ENCODE data around the gene SPIRE1.
A peak's percentile ranks its signal among the peaks of the same experiment; 100 is the strongest.
"Not testable (repeated sequence)": the region's sequence is repeated elsewhere in the genome, so short reads cannot be mapped to it uniquely, and the experiment has no call there.

Gene SPIRE1

DNA sequence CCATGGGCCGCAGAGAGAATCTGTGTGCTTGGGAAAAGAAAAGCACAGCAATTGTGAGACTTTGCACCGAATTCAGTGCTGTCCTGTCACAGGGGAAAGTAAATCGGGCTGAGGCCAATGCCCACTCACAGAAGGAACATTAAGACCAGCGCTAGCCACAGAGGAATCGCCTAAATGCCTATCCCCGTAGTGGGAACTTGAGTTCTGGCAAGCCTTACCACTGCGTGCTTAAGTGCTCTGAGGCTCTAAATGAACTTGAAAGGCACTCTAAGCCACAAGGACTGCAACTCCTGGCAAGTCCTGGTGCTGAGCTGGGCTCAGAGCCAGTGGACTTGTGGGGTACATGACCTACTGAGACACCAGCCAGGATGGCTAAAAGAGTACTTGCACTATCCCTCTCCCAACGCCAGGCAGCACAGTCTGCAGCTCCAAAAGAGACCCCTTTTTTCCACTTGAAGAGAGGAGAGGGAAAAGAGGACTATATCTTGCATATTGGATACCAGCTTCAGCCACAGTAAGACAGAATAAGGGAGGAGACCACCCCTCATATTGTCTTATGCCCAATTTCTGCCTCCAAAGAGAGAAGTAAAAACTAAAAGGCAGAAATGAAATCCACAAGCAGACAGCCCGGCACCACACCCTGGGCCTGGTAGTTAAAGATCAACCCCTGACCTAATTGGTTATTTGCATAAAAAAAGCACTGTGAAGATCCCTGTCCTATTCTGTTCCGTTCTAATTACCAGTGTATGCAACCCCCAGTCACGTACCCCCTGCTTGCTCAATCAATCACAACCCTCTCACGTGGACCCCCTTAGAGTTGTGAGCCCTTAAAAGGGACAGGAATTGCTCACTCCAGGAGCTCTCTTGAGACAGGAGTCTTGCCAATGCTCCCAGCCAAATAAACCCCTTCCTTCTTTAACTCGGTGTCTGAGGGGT, 105.7 kb downstream of the SPIRE1 start:
- not testable (repeated sequence) for DNase-seq

DNA sequence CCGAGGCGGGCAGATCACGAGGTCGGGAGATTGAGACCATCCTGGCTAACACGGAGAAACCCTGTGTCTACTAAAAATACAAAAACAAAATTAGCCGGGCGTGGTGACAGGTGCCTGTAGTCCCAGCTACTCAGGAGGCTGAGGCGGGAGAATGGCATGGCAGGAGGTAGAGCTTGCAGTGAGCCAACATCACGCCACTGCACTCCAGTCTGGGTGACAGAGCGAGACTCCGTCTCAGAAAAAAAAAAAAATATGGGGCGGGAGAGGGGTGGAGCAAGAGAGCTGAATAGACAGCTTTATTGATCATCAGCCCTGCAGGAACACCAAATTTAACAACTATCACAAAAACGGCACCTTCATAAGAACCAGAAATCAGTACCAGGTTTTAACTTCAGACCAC, 106.4 kb downstream of the SPIRE1 start:
- not testable (repeated sequence) for DNase-seq

DNA sequence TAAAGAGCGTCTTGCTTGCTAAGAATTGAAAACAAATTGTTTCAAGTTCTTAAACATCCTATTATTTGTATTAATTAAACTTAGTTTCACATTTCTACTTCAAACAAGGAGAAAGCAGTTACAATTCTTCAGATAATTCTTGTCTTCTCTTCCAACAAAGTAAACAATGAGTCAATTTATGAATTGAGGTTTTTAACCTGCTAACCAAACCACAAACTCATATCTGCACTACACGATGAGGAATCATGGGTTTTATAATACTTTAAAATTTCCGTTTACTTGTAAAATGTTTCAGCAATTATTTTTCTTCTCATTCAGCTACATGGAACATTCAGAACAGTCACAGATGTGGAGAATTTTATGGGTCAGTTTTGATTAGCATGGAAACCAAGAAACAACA, 114.2 kb downstream of the SPIRE1 start:
- no peak for DNase-seq

DNA sequence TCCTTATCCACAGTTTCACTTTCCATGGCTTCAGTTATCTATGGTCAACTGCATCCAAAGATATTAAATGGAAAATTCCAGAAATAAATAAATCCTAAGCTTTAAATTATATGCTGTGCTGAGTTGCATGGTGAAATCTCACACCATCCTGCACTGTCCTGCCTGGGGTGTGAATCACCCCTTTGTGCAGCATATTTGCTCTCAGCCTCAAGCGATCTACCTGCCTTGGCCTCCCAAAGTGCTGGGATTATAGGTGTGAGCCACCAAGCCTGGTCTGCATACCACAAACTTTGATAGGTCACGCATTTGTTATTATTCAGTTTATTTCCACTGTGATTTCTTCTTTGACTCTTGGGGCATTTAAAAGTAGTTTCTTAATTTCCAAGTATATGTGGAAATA, 117.2 kb downstream of the SPIRE1 start:
- DNase-seq: no peak

DNA sequence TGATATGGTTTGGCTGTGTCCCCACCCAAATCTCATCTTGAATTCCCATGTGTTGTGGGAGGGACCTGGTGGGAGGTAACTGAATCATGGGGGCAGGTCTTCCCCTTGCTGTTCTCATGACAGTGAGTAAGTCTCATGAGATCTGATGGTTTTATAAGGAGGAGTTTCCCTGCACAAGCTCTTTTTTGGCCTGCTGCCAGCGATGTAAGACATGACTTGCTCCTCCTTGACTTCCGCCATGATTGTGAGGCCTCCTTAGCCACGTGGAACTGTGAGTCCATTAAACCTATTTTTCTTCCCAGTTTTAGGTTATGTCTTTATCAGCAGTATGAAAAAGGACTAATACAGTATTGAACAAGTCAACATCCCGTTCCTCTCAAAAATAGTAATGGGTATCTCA, 118.7 kb downstream of the SPIRE1 start:
- DNase-seq: peak; percentile 28

DNA sequence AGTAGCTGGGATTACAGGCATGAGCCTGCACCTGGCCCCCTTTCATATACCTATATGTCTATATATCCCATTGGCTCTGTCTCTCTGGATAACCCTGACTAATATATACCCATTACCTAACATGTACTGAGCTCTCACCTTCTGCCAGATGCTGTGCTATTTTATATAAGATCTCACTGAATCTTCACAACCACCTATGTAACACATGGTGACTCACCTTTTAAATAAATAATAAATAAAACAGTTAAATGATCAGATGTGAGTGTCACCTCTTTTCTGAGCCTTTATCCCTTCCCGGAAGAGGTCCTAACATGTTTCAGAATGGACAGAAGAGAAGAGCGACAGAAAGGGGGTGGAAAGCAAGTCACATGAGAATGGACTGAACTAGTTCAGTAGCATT, 123.1 kb downstream of the SPIRE1 start:
- DNase-seq: no peak

DNA sequence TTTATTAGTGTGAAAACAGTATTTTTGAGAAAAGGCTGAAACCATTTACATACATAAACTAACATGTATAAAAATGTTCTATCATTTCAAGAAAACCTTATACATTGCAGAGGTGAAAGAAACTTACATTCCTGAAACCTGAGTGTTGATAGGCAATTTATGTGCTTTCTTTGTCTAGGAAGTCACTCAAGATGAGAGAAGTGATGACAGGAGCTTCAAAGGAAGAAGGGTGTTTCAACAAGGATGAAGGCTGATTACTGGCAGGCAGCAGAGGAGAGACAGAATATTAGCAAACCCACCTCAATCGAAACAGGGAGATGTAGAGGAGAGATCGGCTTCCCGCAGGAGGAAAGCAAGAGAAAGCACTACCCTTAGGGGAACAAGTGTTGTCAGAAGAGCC, 125.2 kb downstream of the SPIRE1 start:
- no peak for DNase-seq

DNA sequence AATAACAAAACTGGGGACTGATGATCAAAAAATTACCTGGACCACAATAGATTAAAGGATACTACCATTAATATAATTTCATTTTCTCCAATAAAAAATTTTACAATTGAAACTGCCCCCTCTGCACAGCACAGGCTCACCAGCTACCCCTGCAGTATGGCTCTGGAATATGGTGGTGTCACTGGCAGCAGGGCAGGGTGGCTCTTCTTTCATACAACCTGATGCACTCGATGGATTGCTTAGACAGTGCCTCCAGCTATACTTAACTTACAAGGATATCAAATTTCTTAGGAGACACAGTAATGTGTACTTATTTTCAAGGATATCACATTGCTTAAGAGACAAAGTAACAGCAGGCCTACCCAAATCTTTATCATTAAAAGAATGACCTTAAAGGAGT, 126.2 kb downstream of the SPIRE1 start:
- no peak for DNase-seq

DNA sequence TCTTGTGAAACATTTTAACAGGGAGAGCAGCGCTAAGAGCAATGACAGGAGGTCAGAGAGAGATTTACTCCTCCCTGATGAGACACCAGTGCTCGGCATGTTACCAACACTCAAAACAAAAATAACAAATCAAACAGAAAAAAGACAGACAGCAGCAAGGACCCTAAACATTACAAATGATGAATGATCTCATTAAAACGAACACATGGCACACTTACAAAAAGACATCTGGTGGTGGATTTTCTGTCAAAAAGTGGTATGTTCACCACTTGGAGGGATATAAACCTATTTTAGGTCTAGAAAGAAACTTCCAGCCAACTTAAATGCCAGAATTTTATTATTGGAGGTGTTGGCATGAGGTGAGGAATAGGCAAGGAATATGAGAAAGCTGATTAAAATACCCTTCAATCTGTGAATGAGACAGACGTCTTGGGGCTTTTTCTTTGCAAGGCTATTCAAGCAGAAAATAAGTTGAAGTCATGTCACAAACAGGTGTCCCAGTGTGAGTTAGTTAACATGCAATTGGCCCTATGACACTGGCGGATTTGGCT, 137.4 kb downstream of the SPIRE1 start:
- no peak for DNase-seq

DNA sequence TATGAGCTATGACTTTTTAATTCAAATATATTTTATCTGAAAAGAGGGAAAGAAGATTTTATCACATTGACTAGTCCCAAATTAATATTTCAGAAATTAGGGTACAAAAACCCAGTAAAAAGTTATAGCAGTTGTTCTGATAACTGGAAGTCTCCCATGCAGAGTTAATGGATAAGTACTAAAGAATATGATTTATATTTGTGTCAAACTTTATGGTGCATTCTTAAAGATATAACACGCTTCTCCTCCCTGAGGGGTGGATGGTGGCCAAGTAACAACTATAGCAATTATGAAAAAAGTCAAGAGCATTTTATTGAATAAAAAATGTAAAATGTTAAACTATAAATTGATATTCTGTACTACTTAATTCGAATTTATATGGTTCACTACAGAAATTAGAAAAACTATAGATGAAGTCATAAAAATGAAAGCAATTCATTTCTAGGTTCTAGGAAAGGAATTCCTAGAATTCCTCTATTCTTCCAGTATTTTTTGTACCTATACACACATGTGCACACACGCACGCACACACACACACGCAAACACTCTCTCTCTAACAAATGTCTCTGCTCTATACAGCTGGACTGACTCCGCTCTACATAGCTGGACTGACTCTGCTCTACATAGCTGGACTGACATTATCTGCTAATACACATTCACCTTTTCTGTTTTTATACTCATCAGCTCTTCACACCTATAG, 138.9 kb downstream of the SPIRE1 start:
- no peak for DNase-seq

DNA sequence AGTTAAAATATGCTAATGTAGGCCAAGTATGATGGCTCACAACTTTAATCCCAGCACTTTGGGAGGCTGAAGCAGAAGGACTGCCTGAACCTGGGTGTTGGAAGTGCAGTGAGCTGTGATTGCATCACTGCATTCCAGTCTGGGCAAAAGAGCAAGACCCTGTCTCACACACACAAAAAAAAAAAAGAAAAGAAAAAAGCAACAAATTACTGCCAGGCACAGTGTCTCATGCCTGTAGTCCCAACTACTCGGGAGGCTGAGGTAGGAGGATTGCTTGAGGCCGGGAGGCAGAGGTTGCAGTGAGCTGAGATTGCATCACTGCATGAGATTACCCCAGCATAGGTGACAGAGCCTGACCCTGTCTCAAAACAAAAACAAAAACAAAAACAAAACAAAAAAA, 139.6 kb downstream of the SPIRE1 start:
- no peak for DNase-seq

DNA sequence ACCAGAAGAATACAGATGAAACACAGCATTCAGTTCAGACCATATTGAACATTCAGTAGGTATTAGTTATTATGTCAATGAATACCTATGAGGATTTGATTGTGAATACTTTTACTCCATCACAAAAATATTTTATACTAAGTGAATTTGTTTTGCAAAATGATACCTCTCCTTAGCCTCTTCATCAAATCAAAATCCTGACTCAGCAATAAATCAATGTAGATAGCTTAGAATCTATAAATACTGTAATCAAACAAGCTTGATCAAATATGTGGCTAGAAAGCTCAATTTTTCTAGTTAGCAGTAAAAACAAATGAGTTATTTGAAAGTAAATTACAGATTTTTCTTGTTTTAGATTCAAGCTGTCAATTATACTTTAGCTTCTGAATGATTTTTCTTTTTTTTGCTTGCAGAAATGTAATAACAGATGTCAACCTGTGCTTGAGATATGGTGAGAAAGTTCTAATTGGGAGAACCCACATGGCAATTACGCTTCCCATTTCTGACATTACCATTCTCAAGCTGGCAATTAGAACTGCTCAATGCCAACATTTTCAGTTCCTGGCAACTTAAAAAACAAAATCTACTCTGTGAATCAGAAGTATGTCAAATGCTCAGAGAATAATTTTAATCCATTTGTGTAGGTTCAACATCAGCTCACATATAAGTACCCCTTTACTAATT, 140.6 kb downstream of the SPIRE1 start:
- DNase-seq: no peak

DNA sequence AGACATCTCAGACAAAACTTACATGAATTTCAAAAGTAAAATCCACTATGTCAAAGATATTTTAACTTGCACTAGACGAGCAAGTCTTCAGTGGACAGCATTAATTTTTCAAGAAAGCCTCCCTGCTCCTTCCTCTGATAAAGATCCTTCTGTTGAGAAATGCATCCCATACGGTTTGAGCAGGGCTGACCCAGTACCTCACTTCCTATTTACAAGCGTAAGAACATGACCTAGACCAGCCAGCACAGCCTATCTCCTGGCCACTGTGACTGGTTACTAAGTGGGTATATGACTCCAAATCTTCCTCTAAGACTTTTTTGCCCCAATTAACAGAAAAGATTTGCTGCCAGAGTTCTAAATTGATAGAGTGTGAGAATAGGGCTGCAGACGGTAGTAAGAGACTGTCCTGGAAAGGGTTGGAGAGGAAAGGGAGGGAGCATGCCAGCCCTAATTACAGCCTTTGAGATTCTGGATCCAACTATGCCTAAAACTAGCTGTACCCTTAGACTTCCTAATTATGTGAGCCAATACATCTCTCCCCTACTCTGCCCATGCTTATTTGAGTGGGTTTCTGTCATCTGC, 141.8 kb downstream of the SPIRE1 start:
- DNase-seq: peak; percentile 10

DNA sequence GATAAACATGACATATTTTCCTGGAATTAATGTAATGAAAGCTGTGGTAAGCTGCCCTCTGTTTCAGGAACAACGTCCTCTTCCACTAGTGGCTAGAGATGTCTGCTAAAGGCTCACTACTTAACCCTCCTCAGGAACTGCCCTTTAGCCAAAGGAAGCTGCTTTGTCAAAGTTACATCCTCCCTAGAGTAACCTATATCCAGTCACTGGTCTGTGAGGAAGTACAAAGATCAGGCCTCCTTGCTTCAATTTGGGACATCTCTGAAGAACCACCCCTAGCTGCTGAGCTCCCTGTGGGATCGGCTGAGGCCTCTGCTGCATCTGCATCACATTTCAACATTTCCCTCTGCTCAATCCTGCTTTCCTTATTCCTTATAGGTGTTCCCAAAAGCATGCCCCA, 142.4 kb downstream of the SPIRE1 start:
- peak; percentile 11 for DNase-seq

DNA sequence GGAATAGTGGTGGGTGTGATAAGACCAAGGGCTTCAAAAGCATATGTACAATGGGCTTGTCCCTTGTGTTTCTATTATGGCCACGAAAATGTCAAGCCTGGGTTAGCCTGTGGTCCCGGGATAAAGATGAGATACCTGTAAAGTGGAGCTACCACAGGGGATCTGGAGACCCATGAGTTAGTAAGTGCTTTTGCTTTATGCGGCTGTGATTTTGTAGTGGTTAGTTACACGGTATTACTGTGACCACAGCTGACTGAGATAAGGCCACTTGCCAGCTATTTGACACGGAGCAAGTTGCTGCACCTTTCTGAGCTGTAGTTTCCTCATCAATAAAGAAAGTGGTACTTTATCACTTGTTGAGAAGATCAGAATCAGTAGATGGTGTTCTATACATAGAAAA, 150.9 kb downstream of the SPIRE1 start:
- no peak for DNase-seq

DNA sequence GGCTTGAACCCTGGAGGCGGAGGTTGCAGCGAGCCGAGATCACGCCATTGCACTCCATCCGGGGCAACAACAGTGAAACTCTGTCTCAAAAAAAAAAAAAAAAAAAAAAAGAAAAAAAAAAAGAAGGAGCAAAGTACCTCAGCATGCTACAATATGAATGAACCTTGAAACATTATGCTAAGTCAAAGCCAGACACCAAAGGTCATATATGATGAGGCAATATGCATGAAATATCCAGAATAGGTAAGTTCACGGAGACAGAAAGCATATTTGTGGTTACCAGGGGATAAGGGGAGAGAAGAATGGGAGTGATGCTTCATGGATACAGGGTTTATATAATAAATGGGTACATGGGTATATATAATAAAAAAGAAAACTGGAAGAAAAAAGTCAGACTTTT, 156.9 kb downstream of the SPIRE1 start:
- no peak for DNase-seq

DNA sequence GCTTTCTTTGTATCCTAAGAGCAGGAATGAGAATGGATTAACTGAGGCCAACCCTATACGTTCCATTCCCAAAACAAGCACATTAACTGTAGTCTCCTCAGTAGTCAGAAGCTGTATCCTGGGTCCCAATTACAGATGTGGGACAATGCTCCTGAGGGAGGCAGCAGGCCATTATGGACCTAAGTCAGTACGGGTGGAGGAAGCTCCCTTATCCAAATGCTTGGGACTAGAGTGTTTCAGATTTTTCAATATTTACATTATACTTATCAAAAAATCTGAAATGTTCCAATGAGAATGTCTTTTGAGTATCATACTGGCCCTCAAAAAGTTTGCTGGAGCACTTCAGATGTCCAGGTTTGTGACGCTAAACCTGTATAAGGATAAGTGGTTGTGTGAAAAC, 160.1 kb downstream of the SPIRE1 start:
- no peak for DNase-seq

DNA sequence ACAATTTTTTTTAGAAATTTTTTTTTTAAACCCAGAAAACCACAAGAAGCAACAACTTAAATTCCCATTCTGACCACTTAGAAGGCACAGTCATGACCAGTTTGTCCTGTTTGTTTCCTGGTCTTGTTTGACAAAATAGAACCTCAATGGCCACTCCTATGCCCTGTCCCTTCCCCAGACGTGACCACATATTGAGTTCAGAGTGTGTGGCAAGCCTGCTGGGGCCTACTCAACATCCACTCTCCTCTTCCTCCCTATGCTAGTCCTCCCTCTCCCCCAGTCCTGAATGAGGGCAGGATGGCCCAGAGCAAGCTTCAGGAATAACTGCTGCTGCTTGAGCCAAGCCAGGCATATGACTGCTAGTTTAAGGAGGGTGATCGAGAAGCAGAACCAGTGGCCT, 160.6 kb downstream of the SPIRE1 start:
- no peak for DNase-seq

DNA sequence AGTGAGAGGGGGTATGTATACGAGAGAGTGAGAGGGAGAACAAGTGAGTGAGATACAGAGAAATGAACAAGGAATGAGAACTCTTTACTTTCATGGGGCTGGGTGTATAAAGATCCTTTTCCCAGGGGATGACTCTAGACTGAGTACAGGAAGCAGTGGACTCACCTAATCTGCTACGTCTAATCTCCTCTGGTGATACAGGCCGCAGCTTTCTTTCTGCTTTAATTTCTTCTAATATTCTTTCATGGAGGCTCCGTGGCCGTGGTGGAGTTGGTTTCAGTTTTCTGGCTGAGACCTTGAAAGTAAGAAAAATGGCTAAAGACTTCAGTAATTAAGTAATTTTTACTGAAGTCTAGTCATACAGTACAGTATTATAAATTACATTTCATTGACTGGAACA, 165.0 kb downstream of the SPIRE1 start:
- no peak for DNase-seq

DNA sequence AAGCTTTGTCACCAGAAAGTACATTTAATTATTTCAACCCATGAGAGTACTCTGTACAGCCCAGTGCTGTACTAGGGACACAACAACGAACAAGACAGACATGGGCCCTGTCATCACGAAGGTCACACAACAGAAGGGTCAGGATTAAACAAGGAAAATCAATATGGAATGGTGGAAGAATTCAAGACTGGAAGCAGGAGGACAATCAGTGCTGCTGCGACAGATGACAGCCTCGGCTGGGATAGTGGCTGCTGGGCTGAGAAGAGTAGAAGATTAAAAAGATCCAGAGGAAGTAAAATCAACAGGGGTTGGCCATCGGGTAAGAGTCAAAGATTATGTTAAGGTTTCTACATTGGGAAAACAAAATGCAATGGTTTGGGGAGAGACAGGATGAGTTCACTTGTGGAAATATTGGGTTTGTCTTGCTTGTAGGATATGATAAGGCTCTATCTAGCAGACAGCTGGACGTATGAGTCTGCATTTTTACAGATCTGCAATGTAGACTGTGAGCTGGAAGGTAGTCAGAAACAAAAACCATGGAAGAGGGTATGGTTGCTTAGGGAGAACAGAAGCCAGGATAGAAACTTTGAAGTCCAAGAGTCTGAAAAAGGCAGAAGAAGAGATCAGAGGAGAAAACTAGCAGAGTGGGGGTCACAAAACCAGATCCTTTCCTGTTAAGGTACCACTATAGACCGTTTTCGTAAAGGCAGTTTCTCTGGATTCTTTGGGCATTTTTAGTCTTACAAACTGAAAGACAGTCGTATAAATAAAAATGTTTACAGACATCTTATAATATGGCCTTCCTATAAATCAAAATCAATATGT, 166.1 kb downstream of the SPIRE1 start:
- no peak for DNase-seq

DNA sequence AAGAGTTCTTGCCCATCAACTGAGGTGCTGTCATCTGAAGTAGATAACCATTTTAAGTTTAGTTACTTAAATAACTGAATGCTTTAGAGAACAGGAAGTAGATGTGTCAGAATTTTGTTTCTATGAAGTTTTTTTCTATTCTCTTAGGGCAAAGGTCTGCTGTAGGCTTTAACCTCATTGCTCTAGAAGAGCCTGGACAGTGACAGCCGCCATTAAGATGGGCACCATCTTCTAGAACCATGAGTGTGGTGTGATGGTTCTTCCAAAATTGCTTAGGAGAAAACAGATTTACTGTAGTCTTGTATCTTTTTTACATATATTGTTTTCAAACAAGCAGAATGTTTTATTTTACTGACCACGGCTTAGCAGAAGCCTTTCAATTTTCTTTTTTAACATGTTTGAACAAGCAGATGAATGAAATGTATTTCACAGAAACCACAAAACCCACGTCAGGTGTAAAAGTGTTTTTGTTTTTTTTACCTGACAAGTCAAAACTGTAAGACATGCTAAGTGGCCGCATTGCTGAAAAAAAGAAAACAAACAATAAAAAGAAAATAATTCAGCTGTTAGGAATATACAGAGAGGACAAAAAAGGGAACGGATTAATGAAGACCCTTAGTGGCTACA, 172.3 kb downstream of the SPIRE1 start:
- no peak for DNase-seq

DNA sequence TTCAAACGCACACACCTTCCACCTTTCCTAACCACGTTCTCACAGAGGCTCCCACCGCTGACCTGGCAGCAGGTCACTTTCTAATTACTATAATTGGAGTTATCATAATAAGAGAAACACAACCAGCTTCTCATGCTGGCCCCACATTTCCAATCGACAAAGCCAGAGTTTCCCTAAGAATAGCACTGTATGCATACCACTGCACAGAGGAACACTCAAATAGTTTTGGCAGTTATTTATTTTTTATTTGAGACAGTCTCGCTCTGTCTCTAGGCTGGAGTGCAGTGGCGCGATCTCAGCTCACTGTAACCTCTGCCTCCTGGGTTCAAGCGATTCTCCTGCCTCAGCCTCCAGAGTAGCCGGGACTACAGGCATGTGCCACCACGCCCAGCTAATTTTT, 176.0 kb downstream of the SPIRE1 start:
- not testable (repeated sequence) for DNase-seq
